Activated CD4-positive, alpha-beta memory T cell treated with anti-CD3 and anti-CD28 coated beads, Interleukin-2, amount 10 ng/mL, durations not matched to agents 7 days and 5 days (primary cell): Measurements from ENCODE around the gene FATE1. TPM values are rescaled to one million over a fixed set of nuclear protein-coding genes. Genes with fewer than 3 reads are reported as not detected.

ENCODE experiments used
- CTCF ChIA-PET: fragments of 350-600 bp; sonication (Branson Sonifier 250); formaldehyde crosslinking; loops from one replicate; lab custom pipeline; 2021; ENCODE audit warnings: antibody characterized with exemption, inconsistent platforms; lab: Charles Lee
- POLR2A ChIA-PET: fragments of 350-600 bp; sonication (Branson Sonifier 250); formaldehyde crosslinking; loops from one replicate; lab custom pipeline; 2021; ENCODE audit warnings: antibody characterized with exemption; lab: Charles Lee
- DNase-seq: peaks from one replicate; pipeline ENCODE4 v3.0.0-alpha.2; 2020
- H3K27ac Mint-ChIP-seq: one replicate; pipeline ENCODE4 v1.8.0; 2021; ENCODE audit warnings: mild to moderate bottlenecking, mixed read lengths
- H3K27me3 Mint-ChIP-seq: one replicate; pipeline ENCODE4 v1.8.0; 2021; ENCODE audit warnings: mixed read lengths
- H3K36me3 Mint-ChIP-seq: one replicate; pipeline ENCODE4 v1.8.0; 2021; ENCODE audit warnings: low read depth, mixed read lengths
- H3K4me1 Mint-ChIP-seq: one replicate; pipeline ENCODE4 v1.8.0; 2021; ENCODE audit warnings: mixed read lengths
- H3K4me3 Mint-ChIP-seq: one replicate; pipeline ENCODE4 v1.8.0; 2021; ENCODE audit warnings: mild to moderate bottlenecking, mixed read lengths
- H3K9me3 Mint-ChIP-seq: one replicate; pipeline ENCODE4 v1.8.0; 2021; ENCODE audit warnings: mixed read lengths
- total RNA-seq, 2 experiments: library from RNA; stranded (reverse); gene quantifications; one replicate each; pipeline ENCODE4 v1.2.3, GENCODE V29; 2021

Gene FATE1
- total RNA-seq, 2 experiments from 2014 or later: not detected

- no peaks in the 10 kb centered on the region for H3K27me3 Mint-ChIP-seq
- no peak overlapping the region for H3K4me3 Mint-ChIP-seq
- no peaks in the 10 kb centered on the region for H3K9me3 Mint-ChIP-seq
- POLR2A ChIA-PET: no interaction called here
- no peak for DNase-seq
- CTCF ChIA-PET: no interaction called here
- H3K27ac Mint-ChIP-seq: no peak overlapping the region
- no peaks in the 10 kb centered on the region for H3K4me1 Mint-ChIP-seq
- H3K36me3 Mint-ChIP-seq: no peaks in the 10 kb centered on the region
These were observed 47.0 kb downstream of the FATE1 start for GRCh38 chrX:151762802-151763201.

GRCh38 chrX:151763711-151764110, 47.9 kb downstream of the FATE1 start:
- Mint-ChIP-seq H3K4me1 (no peaks in the 10 kb centered on the region), H3K27ac (no peak overlapping the region), H3K36me3 (no peaks in the 10 kb centered on the region), H3K9me3 (no peaks in the 10 kb centered on the region), H3K4me3 (no peak overlapping the region), H3K27me3 (no peaks in the 10 kb centered on the region)
- no peak for DNase-seq
- ChIA-PET CTCF (no interaction called here), POLR2A (no interaction called here)

- DNase-seq: no peak
- ChIA-PET CTCF (no interaction called here), POLR2A (no interaction called here)
- no peaks in the 10 kb centered on the region for H3K27me3 Mint-ChIP-seq
- H3K9me3 Mint-ChIP-seq: no peaks in the 10 kb centered on the region
- no peaks in the 10 kb centered on the region for H3K4me1 Mint-ChIP-seq
- no peak overlapping the region for H3K27ac Mint-ChIP-seq
- no peaks in the 10 kb centered on the region for H3K36me3 Mint-ChIP-seq
- H3K4me3 Mint-ChIP-seq: no peak overlapping the region
These were observed 49.2 kb downstream of the FATE1 start for GRCh38 chrX:151765026-151765425.

- Mint-ChIP-seq H3K4me3 (no peak overlapping the region), H3K4me1 (no peaks in the 10 kb centered on the region), H3K27ac (no peak overlapping the region), H3K36me3 (no peaks in the 10 kb centered on the region), H3K9me3 (no peaks in the 10 kb centered on the region), H3K27me3 (no peaks in the 10 kb centered on the region)
- no peak for DNase-seq
- ChIA-PET POLR2A (no interaction called here), CTCF (no interaction called here)
These were observed 55.9 kb downstream of the FATE1 start for GRCh38 chrX:151771726-151772125.

Other genes starting within 250 kb of the FATE1 start
- gene PASD1, start 152.4 kb upstream of the FATE1 start, total RNA-seq: not detected
- not detected for gene PRRG3, start 20.6 kb upstream of the FATE1 start, total RNA-seq
- gene CNGA2, start 18.7 kb downstream of the FATE1 start, total RNA-seq: not detected
- not detected for gene MAGEA4, start 196.9 kb downstream of the FATE1 start, total RNA-seq